Panc1 (cell line): ENCODE data around the gene HRH2. TPM values are rescaled to one million over a fixed set of nuclear protein-coding genes. Genes with fewer than 3 reads are reported as not detected.

Experiments used
- ATAC-seq: fragments of 200-7000 bp; cut with Tn5 transposase; 2 replicates; pipeline ENCODE4 v1.9.1; 2020; ENCODE audit warnings: mild to moderate bottlenecking, moderate library complexity
- BruUV-seq: library from RNA; stranded (reverse); fragments of 400-500 nt; replicated peaks from 2 replicates; lab custom pipeline; 2021; lab: Mats Ljungman, UMichigan
- CTCF ChIA-PET: fragments of 300-600 bp; sonication (Branson Sonifier 250); formaldehyde crosslinking; loops from one replicate; lab custom pipeline; 2022; ENCODE audit warnings: antibody characterized with exemption; lab: Charles Lee
- POLR2A ChIA-PET: fragments of 300-600 bp; sonication (Branson Sonifier 250); formaldehyde crosslinking; loops from one replicate; lab custom pipeline; 2022; ENCODE audit warnings: antibody characterized with exemption; lab: Charles Lee
- DNase-seq: peaks from one replicate; pipeline ENCODE4 v3.0.0-alpha.2; 2010; ENCODE audit warnings: low read depth, low spot score
- H3K27ac ChIP-seq: 2 replicates; pipeline ENCODE4 v1.5.1; 2011; ENCODE audit warnings: mild to moderate bottlenecking, low read length, inconsistent platforms
- H3K27me3 ChIP-seq: fragments of 200-500 bp; sonication (Bioruptor generic); 2 replicates; pipeline ENCODE4 v1.6.0; 2014; ENCODE audit warnings: low read length, inconsistent platforms; ENCODE audit not compliant: control insufficient read depth, insufficient read depth
- H3K36me3 ChIP-seq: fragments of 200-500 bp; sonication (Bioruptor generic); 2 replicates; pipeline ENCODE4 v1.5.1; 2014; ENCODE audit warnings: inconsistent platforms, mild to moderate bottlenecking, low read length, moderate library complexity; ENCODE audit not compliant: control insufficient read depth, insufficient read depth
- H3K4me1 ChIP-seq: 2 replicates; pipeline ENCODE4 v1.5.1; 2011; ENCODE audit warnings: inconsistent platforms, mild to moderate bottlenecking, low read length, moderate library complexity; ENCODE audit not compliant: control insufficient read depth, insufficient read depth
- H3K4me3 ChIP-seq, 2 experiments: 2 replicates each; pipeline ENCODE4 v1.5.1; 2011 to 2012; ENCODE audit warnings: low read depth in 2 of 2, low read length in 2 of 2, mild to moderate bottlenecking in 2 of 2, inconsistent platforms in 1 of 2, moderate library complexity in 1 of 2
- H3K9me3 ChIP-seq: fragments of 200-500 bp; sonication (Bioruptor generic); 2 replicates; pipeline ENCODE4 v1.5.1; 2014; ENCODE audit warnings: low read depth, mild to moderate bottlenecking, inconsistent platforms, low read length, moderate library complexity; ENCODE audit not compliant: control insufficient read depth, insufficient read depth
- POLR2AphosphoS5 ChIP-seq: IDR thresholded peaks from 2 replicates; pipeline ENCODE4 v1.6.1; 2012; ENCODE audit warnings: mild to moderate bottlenecking, low read depth, low read length, moderate library complexity
- REST ChIP-seq, 2 experiments: IDR thresholded peaks; 2 replicates each; pipeline ENCODE4 v1.6.1; 2011 to 2012; ENCODE audit warnings: low read depth in 2 of 2, control low read depth in 1 of 2, low read length in 1 of 2, mild to moderate bottlenecking in 1 of 2, moderate library complexity in 1 of 2; ENCODE audit not compliant: insufficient read depth in 1 of 2
- SIN3A ChIP-seq: IDR thresholded peaks from 2 replicates; pipeline ENCODE4 v1.6.1; 2012; ENCODE audit warnings: low read depth, mild to moderate bottlenecking, low read length, moderate library complexity, borderline replicate concordance; ENCODE audit not compliant: insufficient read depth
- TCF7L2 ChIP-seq: IDR thresholded peaks from 2 replicates; pipeline ENCODE4 v1.6.1; 2011; ENCODE audit warnings: mild to moderate bottlenecking, low read depth, low read length, inconsistent platforms
- in situ Hi-C: cut with HindIII; loops from 2 replicates; pipeline ENCODE4 v1.10.0; 2016; ENCODE audit warnings: low sequenced_read_pairs, low pct_unique_long_range_greater_than_20kb
- intact Hi-C: fragments of 100-400 bp; cut with micrococcal nuclease; formaldehyde crosslinking; loops from one replicate; pipeline ENCODE4 v1.10.0; 2022; ENCODE audit not compliant: unreplicated experiment
- total RNA-seq: library from RNA; stranded (reverse); gene quantifications from one replicate; pipeline ENCODE4 v1.2.1, GENCODE V29; 2021; ENCODE audit not compliant: unreplicated experiment
- TF ChIP-seq, protein P1 (sequence below): fragments of 450-650 bp; IDR thresholded peaks from 2 replicates; pipeline ENCODE4 v1.5.1; 2017; ENCODE audit warnings: mild to moderate bottlenecking

HRH2 gene
- total RNA-seq, 1 experiment from 2014 or later = 0.33 TPM

- BruUV-seq = no TSS peak
- POLR2A ChIA-PET = no interaction called here
- H3K36me3 ChIP-seq = no peaks in the 10 kb centered on the region
- H3K27ac ChIP-seq = no peak overlapping the region
- no peaks in the 10 kb centered on the region for H3K9me3 ChIP-seq
- CTCF ChIA-PET = interaction anchor here (1.5 kb wide), 1 partner anchor 160 kb away, joined by 6 read pairs; no protein-coding TSS in a partner anchor
- in situ Hi-C loops (no loop called here), intact Hi-C loops (loop anchor here (5.0 kb wide), 1 partner anchor 162 kb away; no protein-coding TSS in a partner anchor)
- no peaks in the 10 kb centered on the region for H3K4me1 ChIP-seq
- peaks cover 3% of the 10 kb centered on the region; the same call in 1 of the 2 replicates for H3K27me3 ChIP-seq
- no peak overlapping the region for H3K4me3 ChIP-seq
- ATAC-seq (no peak), DNase-seq (no peak)
- no peak for TF ChIP-seq POLR2AphosphoS5
- TF ChIP-seq, protein P1, sequence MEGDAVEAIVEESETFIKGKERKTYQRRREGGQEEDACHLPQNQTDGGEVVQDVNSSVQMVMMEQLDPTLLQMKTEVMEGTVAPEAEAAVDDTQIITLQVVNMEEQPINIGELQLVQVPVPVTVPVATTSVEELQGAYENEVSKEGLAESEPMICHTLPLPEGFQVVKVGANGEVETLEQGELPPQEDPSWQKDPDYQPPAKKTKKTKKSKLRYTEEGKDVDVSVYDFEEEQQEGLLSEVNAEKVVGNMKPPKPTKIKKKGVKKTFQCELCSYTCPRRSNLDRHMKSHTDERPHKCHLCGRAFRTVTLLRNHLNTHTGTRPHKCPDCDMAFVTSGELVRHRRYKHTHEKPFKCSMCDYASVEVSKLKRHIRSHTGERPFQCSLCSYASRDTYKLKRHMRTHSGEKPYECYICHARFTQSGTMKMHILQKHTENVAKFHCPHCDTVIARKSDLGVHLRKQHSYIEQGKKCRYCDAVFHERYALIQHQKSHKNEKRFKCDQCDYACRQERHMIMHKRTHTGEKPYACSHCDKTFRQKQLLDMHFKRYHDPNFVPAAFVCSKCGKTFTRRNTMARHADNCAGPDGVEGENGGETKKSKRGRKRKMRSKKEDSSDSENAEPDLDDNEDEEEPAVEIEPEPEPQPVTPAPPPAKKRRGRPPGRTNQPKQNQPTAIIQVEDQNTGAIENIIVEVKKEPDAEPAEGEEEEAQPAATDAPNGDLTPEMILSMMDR = no peak
- TF ChIP-seq TCF7L2 = no peak
- TF ChIP-seq SIN3A = no peak
- TF ChIP-seq REST (IDR thresholded peaks at IDR 0.05; ENCODE audit: insufficient read depth in 1 of 2, low read depth in 2 of 2, low read length in 1 of 2) = no peak
These were observed 36.7 kb downstream of the HRH2 start for GRCh38 chr5:175694371-175695160.

DNA sequence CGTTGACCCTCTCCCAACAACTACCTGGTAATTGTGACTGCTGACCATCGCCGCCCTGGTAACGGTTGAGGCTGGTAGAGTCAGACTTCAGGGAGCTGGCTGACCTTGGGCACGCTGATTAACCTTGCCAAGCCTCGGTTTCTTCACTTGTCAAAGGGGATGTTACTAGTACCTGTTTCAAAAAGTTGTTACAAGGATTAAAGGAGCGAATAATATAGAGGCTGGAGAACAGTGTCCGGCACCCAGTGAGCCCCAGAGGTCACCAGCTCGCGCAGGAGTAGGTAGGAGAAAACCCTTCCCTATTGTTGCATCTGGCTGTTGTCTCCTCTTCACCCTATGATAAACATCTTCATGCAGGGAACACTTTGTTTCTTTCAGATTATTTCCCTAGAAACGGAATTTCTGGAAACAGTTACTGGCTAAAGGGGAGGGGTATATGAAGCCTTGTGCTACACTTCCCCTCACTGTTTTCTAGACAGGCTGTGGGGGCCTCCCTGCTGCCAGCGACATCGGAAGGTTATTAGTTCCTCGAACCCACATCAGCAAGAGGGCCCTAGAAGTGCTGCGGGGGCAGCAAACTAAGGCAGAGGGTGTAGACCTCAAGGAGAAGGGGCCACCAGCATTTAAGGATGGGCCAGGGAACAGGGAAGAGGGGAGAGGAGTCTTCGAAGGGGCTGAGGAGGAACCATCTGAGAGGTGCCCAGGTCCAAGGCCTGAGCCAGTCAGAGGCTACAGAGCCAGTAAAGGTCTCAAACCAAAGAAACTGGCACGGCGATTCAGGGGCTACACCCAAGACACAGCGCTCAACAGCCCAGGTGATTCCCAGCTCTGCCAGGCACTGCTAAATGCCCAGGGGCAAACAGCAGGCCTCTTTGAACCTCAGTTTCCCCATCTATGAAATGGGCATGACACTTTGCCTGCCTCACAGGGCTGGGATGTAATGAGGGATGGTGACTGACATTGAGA is 37.6 kb downstream of the HRH2 start:
- ATAC-seq = no peak
- Histone ChIP-seq H3K9me3 (no peaks in the 10 kb centered on the region), H3K4me1 (no peaks in the 10 kb centered on the region), H3K27me3 (peaks cover 3% of the 10 kb centered on the region; the same call in 1 of the 2 replicates), H3K36me3 (no peaks in the 10 kb centered on the region), H3K27ac (no peak overlapping the region), H3K4me3 (no peak overlapping the region)
- TF ChIP-seq, protein P1 = no peak
- TF ChIP-seq SIN3A (no peak), POLR2AphosphoS5 (no peak), TCF7L2 (no peak), REST (IDR thresholded peaks at IDR 0.05; ENCODE audit: insufficient read depth in 1 of 2, low read depth in 2 of 2, low read length in 1 of 2) (no peak)
- intact Hi-C loops (loop anchor here (5.0 kb wide), 1 partner anchor 163 kb away; no protein-coding TSS in a partner anchor), in situ Hi-C loops (no loop called here)
- DNase-seq = no peak
- ChIA-PET CTCF (interaction anchor here (1.5 kb wide), 1 partner anchor 161 kb away, joined by 6 read pairs; no protein-coding TSS in a partner anchor), POLR2A (no interaction called here)
- BruUV-seq = no TSS peak
